Osteocyte (in vitro differentiated cells): ENCODE results near the gene WDR82. TPM values are rescaled to one million over a fixed set of nuclear protein-coding genes. Genes with fewer than 3 reads are reported as not detected.
A peak's percentile ranks its signal among the peaks of the same experiment; 100 is the strongest.

Experiments
- DNase-seq: peaks from one replicate; pipeline ENCODE4 v3.0.0; 2021; ENCODE audit warnings: mixed read lengths; ENCODE audit not compliant: unreplicated experiment; ENCODE audit errors: extremely low spot score
- H3K27ac Mint-ChIP-seq: one replicate; pipeline ENCODE4 v1.8.0; 2021; ENCODE audit warnings: mild to moderate bottlenecking, mixed read lengths; ENCODE audit not compliant: unreplicated experiment
- H3K27me3 Mint-ChIP-seq: one replicate; pipeline ENCODE4 v1.8.0; 2021; ENCODE audit warnings: mixed read lengths; ENCODE audit not compliant: unreplicated experiment
- H3K36me3 Mint-ChIP-seq: one replicate; pipeline ENCODE4 v1.8.0; 2021; ENCODE audit warnings: mixed read lengths; ENCODE audit not compliant: unreplicated experiment
- H3K4me1 Mint-ChIP-seq: one replicate; pipeline ENCODE4 v1.8.0; 2021; ENCODE audit warnings: mixed read lengths; ENCODE audit not compliant: unreplicated experiment
- H3K4me3 Mint-ChIP-seq: one replicate; pipeline ENCODE4 v1.8.0; 2021; ENCODE audit warnings: mild to moderate bottlenecking, moderate library complexity, mixed read lengths; ENCODE audit not compliant: unreplicated experiment
- H3K9me3 Mint-ChIP-seq: one replicate; pipeline ENCODE4 v1.8.0; 2021; ENCODE audit warnings: mixed read lengths; ENCODE audit not compliant: unreplicated experiment
- CTCF ChIP-seq: fragments of 200-600 bp; sonication (generic); IDR thresholded peaks from 2 replicates; pipeline ENCODE4 v1.5.0; 2021; ENCODE audit warnings: antibody characterized with exemption, mild to moderate bottlenecking, moderate library complexity
- long read RNA-seq: library from polyadenylated mRNA; unstranded; transcript quantifications from one replicate; pipeline ENCODE4 v2.0.0, GENCODE V29; 2021
- total RNA-seq: library from RNA; stranded (reverse); gene quantifications from 2 replicates; pipeline ENCODE4 v1.2.1, GENCODE V29; 2021

WDR82 gene
- total RNA-seq, result 76.7 and 82.1 TPM in 2 replicates
- long read RNA-seq, full-length matches to known transcripts, result 31 of 56 reads
- long read RNA-seq, partial matches to known transcripts, result 10 of 56 reads
- long read RNA-seq, other reads (novel, unspliced or antisense), result 15 of 56 reads

GRCh38 chr3:52278510-52279069 lies at the start of gene WDR82:
WDR82 (minus strand) TSS chr3:52278649; CDS start chr3:52278361, 288 bp downstream.
- H3K36me3 Mint-ChIP-seq, result peaks cover 12% of the 10 kb centered on the region
- peak within 1 kb of the TSS; percentile 98 for H3K27ac Mint-ChIP-seq
- H3K27me3 Mint-ChIP-seq, result no peaks in the 10 kb centered on the region
- TF ChIP-seq CTCF, result peak; percentile 62
- peak; percentile 99 for DNase-seq
- peaks cover 53% of the 10 kb centered on the region for H3K4me1 Mint-ChIP-seq
- no peaks in the 10 kb centered on the region for H3K9me3 Mint-ChIP-seq
- peak within 1 kb of the TSS; percentile 97 for H3K4me3 Mint-ChIP-seq

DNA sequence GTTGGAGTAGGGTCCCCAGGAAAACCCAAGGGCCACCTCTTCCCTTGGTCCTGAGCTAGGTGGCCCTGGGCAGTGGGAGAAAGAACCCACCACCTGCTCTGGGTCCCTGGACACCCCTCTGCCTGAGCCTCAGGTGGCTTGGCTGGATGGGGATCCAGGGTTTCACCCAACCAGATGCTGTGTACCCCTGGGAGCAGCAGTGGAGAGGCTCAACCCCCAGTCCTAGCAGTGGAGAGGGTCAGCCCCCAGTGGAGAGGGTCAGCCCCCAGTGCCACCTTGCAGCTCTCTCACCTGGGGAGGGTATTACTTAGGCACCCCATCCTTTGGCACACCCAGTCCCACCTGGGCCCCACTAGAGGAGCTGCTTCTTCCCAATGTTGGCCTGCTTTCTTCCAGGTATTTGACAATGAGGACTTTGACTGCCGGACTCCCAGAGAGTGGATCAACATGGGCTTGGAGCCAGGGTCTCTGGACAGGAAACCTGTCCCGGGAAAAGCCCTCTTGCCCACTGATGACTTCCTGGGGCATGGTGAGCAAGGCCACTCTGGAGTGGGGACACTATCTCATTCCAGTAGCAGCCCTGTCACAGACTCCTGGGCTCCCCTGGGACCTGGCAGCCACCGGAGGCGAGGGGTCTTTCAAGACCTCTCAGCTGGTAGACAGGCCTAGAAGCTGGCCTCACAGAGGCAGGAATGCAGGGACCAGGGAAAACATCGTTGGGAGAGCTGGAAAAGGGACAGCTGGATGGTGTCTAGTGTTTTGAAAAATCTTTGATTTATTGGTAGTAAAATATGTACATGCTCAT lies 49.2 kb upstream of the WDR82 start:
- Mint-ChIP-seq H3K27me3 (no peaks in the 10 kb centered on the region), H3K36me3 (no peaks in the 10 kb centered on the region), H3K4me3 (no peak overlapping the region), H3K27ac (no peak overlapping the region), H3K9me3 (no peaks in the 10 kb centered on the region), H3K4me1 (no peaks in the 10 kb centered on the region)
- TF ChIP-seq CTCF, result no peak
- DNase-seq, result no peak

DNA sequence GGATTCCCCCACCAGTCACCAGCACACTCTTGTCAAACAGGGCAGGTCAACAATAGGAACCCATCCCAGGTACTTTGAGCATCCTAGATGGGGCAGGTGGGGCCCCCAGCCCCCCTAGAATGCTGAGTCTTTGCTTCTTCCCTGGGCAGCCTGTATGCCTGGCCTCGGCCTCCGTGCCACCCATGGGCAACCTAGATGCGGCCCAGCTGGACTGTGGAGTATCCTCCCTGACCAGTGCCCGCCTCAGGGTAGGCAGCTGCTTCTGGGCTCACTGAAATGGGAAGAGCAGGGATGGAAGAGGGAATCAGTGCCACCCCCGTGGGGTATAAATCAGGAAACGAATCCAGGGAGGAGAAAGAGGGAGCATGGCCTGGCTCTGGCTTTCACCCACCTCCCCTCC lies 48.5 kb upstream of the WDR82 start:
- H3K27me3 Mint-ChIP-seq, result no peaks in the 10 kb centered on the region
- H3K9me3 Mint-ChIP-seq, result no peaks in the 10 kb centered on the region
- H3K36me3 Mint-ChIP-seq, result no peaks in the 10 kb centered on the region
- H3K27ac Mint-ChIP-seq, result no peak overlapping the region
- H3K4me3 Mint-ChIP-seq, result no peak overlapping the region
- no peak for DNase-seq
- TF ChIP-seq CTCF, result no peak
- no peaks in the 10 kb centered on the region for H3K4me1 Mint-ChIP-seq

- no peaks in the 10 kb centered on the region for H3K9me3 Mint-ChIP-seq
- H3K27me3 Mint-ChIP-seq, result no peaks in the 10 kb centered on the region
- H3K36me3 Mint-ChIP-seq, result no peaks in the 10 kb centered on the region
- no peak for TF ChIP-seq CTCF
- no peak overlapping the region for H3K4me3 Mint-ChIP-seq
- no peaks in the 10 kb centered on the region for H3K4me1 Mint-ChIP-seq
- no peak overlapping the region for H3K27ac Mint-ChIP-seq
- DNase-seq, result no peak
Measured at GRCh38 chr3:52325686-52326085, 47.2 kb upstream of the WDR82 start.

GRCh38 chr3:52324676-52325075 lies 46.2 kb upstream of the WDR82 start:
- H3K27me3 Mint-ChIP-seq, result no peaks in the 10 kb centered on the region
- no peak overlapping the region for H3K4me3 Mint-ChIP-seq
- no peak overlapping the region for H3K27ac Mint-ChIP-seq
- H3K4me1 Mint-ChIP-seq, result no peaks in the 10 kb centered on the region
- no peaks in the 10 kb centered on the region for H3K36me3 Mint-ChIP-seq
- no peaks in the 10 kb centered on the region for H3K9me3 Mint-ChIP-seq
- DNase-seq, result no peak
- no peak for TF ChIP-seq CTCF
